Measurements from ENCODE around the gene GDAP2. TPM values are rescaled to one million over a fixed set of nuclear protein-coding genes. Genes with fewer than 3 reads are reported as not detected.

GDAP2 gene
- total and polyA plus RNA-seq, 2 donors (not counting 3 experiments of a cell fraction or from before 2014, with no cell fraction given), result 4.5 to 21.5 TPM

- no TSS peak for BruUV-seq (replicated peaks)
- Histone ChIP-seq H2AFZ (ENCODE audit: low read depth, low read length) (no peak overlapping the region), H3K27ac (ENCODE audit: insufficient read depth, low read depth, low read length) (no peak overlapping the region), H4K20me1 (replicated peaks; ENCODE audit: control insufficient read depth, extremely low read depth, insufficient read depth, low read length) (no peaks in the 10 kb centered on the region), H3K9me1 (replicated peaks; ENCODE audit: control insufficient read depth, extremely low read depth, insufficient read depth, low read length) (no peaks in the 10 kb centered on the region), H3K4me3 (replicated peaks in 1 of 3; ENCODE audit: insufficient read depth in 1 of 3, low read depth in 1 of 3, low read length in 3 of 3) (no peak overlapping the region), H3K4me1 (ENCODE audit: control insufficient read depth, extremely low read depth, insufficient read depth, low read length) (peaks cover 16% of the 10 kb centered on the region), H3K36me3 (ENCODE audit: control insufficient read depth in 2 of 2, extremely low read depth in 1 of 2, insufficient read depth in 2 of 2, low read length in 2 of 2) (peaks cover 3 to 7% of the 10 kb centered on the region in 2 experiments), H3K9ac (replicated peaks; ENCODE audit: extremely low read depth, insufficient read depth, low read length) (no peak overlapping the region), H3K79me2 (ENCODE audit: control insufficient read depth, insufficient read depth, low read length) (peaks cover 47% of the 10 kb centered on the region), H3K27me3 (ENCODE audit: control insufficient read depth in 2 of 2, insufficient read depth in 2 of 2, low read length in 2 of 2) (no peaks in the 10 kb centered on the region), H3K4me2 (ENCODE audit: insufficient read depth, low read length) (no peak overlapping the region), H3K9me3 (replicated peaks; ENCODE audit: control insufficient read depth, insufficient read depth, low read length) (no peaks in the 10 kb centered on the region)
- no peak for FAIRE-seq
- ChIA-PET POLR2A (no interaction called here), CTCF (interaction anchor here (2.2 kb wide), 1 partner anchor 36 kb away, joined by 10 read pairs; no protein-coding TSS in a partner anchor)
- no peak for TF ChIP-seq MYC (IDR thresholded peaks at IDR 0.05; ENCODE audit: low read depth, low read length)
- TF ChIP-seq, protein P1, sequence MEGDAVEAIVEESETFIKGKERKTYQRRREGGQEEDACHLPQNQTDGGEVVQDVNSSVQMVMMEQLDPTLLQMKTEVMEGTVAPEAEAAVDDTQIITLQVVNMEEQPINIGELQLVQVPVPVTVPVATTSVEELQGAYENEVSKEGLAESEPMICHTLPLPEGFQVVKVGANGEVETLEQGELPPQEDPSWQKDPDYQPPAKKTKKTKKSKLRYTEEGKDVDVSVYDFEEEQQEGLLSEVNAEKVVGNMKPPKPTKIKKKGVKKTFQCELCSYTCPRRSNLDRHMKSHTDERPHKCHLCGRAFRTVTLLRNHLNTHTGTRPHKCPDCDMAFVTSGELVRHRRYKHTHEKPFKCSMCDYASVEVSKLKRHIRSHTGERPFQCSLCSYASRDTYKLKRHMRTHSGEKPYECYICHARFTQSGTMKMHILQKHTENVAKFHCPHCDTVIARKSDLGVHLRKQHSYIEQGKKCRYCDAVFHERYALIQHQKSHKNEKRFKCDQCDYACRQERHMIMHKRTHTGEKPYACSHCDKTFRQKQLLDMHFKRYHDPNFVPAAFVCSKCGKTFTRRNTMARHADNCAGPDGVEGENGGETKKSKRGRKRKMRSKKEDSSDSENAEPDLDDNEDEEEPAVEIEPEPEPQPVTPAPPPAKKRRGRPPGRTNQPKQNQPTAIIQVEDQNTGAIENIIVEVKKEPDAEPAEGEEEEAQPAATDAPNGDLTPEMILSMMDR (IDR thresholded peaks at IDR 0.05; ENCODE audit: extremely low read depth in 1 of 2, insufficient read depth in 1 of 2, low read depth in 1 of 2, low read length in 2 of 2), result no peak
- intact Hi-C loops (cut with micrococcal nuclease) (loop anchor here (10.0 kb wide), 1 partner anchor 568 kb away; the partner anchor contains the start of gene MAN1A2), dilution Hi-C loops (cut with MboI; ENCODE audit: extremely low pct_ligation_motif_present, low sequenced_read_pairs) (no loop called here)
- DNase-seq (ENCODE audit: low read depth, low spot score), result no peak
Observed at GRCh38 chr1:117932576-117932975, 3.2 kb upstream of the GDAP2 start.

GRCh38 chr1:117930484-117930883 is 1.1 kb upstream of the GDAP2 start:
- Histone ChIP-seq H3K27ac (ENCODE audit: insufficient read depth, low read depth, low read length) (peak overlapping the region; percentile 18), H3K4me2 (ENCODE audit: insufficient read depth, low read length) (peak overlapping the region; percentile 94), H3K9me1 (replicated peaks; ENCODE audit: control insufficient read depth, extremely low read depth, insufficient read depth, low read length) (no peaks in the 10 kb centered on the region), H3K4me3 (replicated peaks in 1 of 3; ENCODE audit: insufficient read depth in 1 of 3, low read depth in 1 of 3, low read length in 3 of 3) (peak overlapping the region; percentile 61 to 93 (median 77)), H3K4me1 (ENCODE audit: control insufficient read depth, extremely low read depth, insufficient read depth, low read length) (peaks cover 16% of the 10 kb centered on the region), H2AFZ (ENCODE audit: low read depth, low read length) (peak overlapping the region; percentile 79), H3K79me2 (ENCODE audit: control insufficient read depth, insufficient read depth, low read length) (peaks cover 58% of the 10 kb centered on the region), H4K20me1 (replicated peaks; ENCODE audit: control insufficient read depth, extremely low read depth, insufficient read depth, low read length) (no peaks in the 10 kb centered on the region), H3K9ac (replicated peaks; ENCODE audit: extremely low read depth, insufficient read depth, low read length) (peak overlapping the region; percentile 41), H3K9me3 (replicated peaks; ENCODE audit: control insufficient read depth, insufficient read depth, low read length) (no peaks in the 10 kb centered on the region), H3K27me3 (ENCODE audit: control insufficient read depth in 2 of 2, insufficient read depth in 2 of 2, low read length in 2 of 2) (no peaks in the 10 kb centered on the region), H3K36me3 (ENCODE audit: control insufficient read depth in 2 of 2, extremely low read depth in 1 of 2, insufficient read depth in 2 of 2, low read length in 2 of 2) (peaks cover 2 to 3% of the 10 kb centered on the region in 2 experiments)
- no TSS peak for BruUV-seq (replicated peaks)
- FAIRE-seq (no peak), DNase-seq (ENCODE audit: low read depth, low spot score) (peak; percentile 20)
- dilution Hi-C loops (cut with MboI; ENCODE audit: extremely low pct_ligation_motif_present, low sequenced_read_pairs) (no loop called here), intact Hi-C loops (cut with micrococcal nuclease) (loop anchor here (10.0 kb wide), 1 partner anchor 566 kb away; the partner anchor contains the start of gene MAN1A2)
- CTCF ChIA-PET, result interaction anchor here (1.3 kb wide), 1 partner anchor 35 kb away, joined by 7 read pairs; no protein-coding TSS in a partner anchor
- no peak for TF ChIP-seq POLR2AphosphoS5 (IDR thresholded peaks at IDR 0.05; ENCODE audit: insufficient read depth, low read depth, low read length)
- TF ChIP-seq, protein P1 (IDR thresholded peaks at IDR 0.05; ENCODE audit: extremely low read depth in 1 of 2, insufficient read depth in 1 of 2, low read depth in 1 of 2, low read length in 2 of 2), result no peak
- no peak for TF ChIP-seq MYC (IDR thresholded peaks at IDR 0.05; ENCODE audit: low read depth, low read length)
- no peak for TF ChIP-seq JUN (IDR thresholded peaks at IDR 0.05; ENCODE audit: borderline replicate concordance, insufficient read depth, insufficient read length, low read depth)
- TF ChIP-seq EZH2 (IDR thresholded peaks at IDR 0.05; ENCODE audit: borderline replicate concordance, low read depth, low read length, severe bottlenecking), result no peak
- no peak for TF ChIP-seq GATA2 (IDR thresholded peaks at IDR 0.05; ENCODE audit: insufficient read depth, insufficient read length, low read depth, low read length)
- no peak for TF ChIP-seq FOS (IDR thresholded peaks at IDR 0.05; ENCODE audit: borderline replicate concordance, insufficient read depth, low read length)
- TF ChIP-seq, protein P2, sequence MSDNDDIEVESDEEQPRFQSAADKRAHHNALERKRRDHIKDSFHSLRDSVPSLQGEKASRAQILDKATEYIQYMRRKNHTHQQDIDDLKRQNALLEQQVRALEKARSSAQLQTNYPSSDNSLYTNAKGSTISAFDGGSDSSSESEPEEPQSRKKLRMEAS (IDR thresholded peaks at IDR 0.05; ENCODE audit: insufficient read depth, insufficient read length), result no peak
- TF ChIP-seq POLR2A (IDR thresholded peaks at IDR 0.05; ENCODE audit: low read depth, low read length), result no peak
- POLR2A ChIA-PET, result no interaction called here

Data from endothelial cell of umbilical vein (primary cell).